Stimulated activated naive CD4-positive, alpha-beta T cell (primary cell): ENCODE data around the gene IRF3.

Experiments
- DNase-seq, 6 experiments: peaks; one replicate each; lab custom pipeline; 2025; lab: John Stamatoyannopoulos, UW

Gene IRF3

GRCh38 chr19:49669516-49669915 lies 3.9 kb upstream of the IRF3 start:
- DNase-seq, result no peak

GRCh38 chr19:49667473-49667872 lies 1.8 kb upstream of the IRF3 start:
- DNase-seq, result no peak

- no peak for DNase-seq
Observed at GRCh38 chr19:49666120-49666444, 425 bp upstream of the IRF3 start.

GRCh38 chr19:49665036-49665350 lies 664 bp downstream of the IRF3 start:
- peak in 1 of 6 experiments; percentile 52 for DNase-seq

- peak; percentile 84 to 95 (median 90) for DNase-seq
Observed at GRCh38 chr19:49664171-49665035, 1.3 kb downstream of the IRF3 start.

GRCh38 chr19:49663224-49663623 lies 2.4 kb downstream of the IRF3 start:
- no peak for DNase-seq

GRCh38 chr19:49662011-49662410 lies 3.6 kb downstream of the IRF3 start:
- DNase-seq, result no peak

- no peak for DNase-seq
Observed at GRCh38 chr19:49660338-49660961, 5.2 kb downstream of the IRF3 start.

GRCh38 chr19:49658566-49659442 lies 6.9 kb downstream of the IRF3 start:
- DNase-seq, result no peak

- no peak for DNase-seq
Observed at GRCh38 chr19:49658139-49658517, 7.5 kb downstream of the IRF3 start.

GRCh38 chr19:49657493-49658138 lies 8.0 kb downstream of the IRF3 start:
- no peak for DNase-seq

GRCh38 chr19:49656456-49657109 lies 9.1 kb downstream of the IRF3 start:
- DNase-seq, result no peak

- no peak for DNase-seq
Observed at GRCh38 chr19:49655570-49656455, 9.8 kb downstream of the IRF3 start.

- DNase-seq, result no peak
Observed at GRCh38 chr19:49654581-49654980, 11.1 kb downstream of the IRF3 start.

- DNase-seq, result no peak
Observed at GRCh38 chr19:49653466-49653806, 12.2 kb downstream of the IRF3 start.

- no peak for DNase-seq
Observed at GRCh38 chr19:49652551-49653465, 12.8 kb downstream of the IRF3 start.

- DNase-seq, result no peak
Observed at GRCh38 chr19:49651820-49652550, 13.7 kb downstream of the IRF3 start.

- no peak for DNase-seq
Observed at GRCh38 chr19:49651029-49651819, 14.4 kb downstream of the IRF3 start.
